Measurements from ENCODE around the gene TTLL9.
A peak's percentile ranks its signal among the peaks of the same experiment; 100 is the strongest.

TTLL9 gene

GRCh38 chr20:31875671-31876070 lies 5.2 kb downstream of the TTLL9 start:
- TF ChIP-seq TAF1 (IDR thresholded peaks at IDR 0.05; ENCODE audit: borderline replicate concordance, insufficient read depth, low read length) (no peak), REST (IDR thresholded peaks at IDR 0.05; ENCODE audit: insufficient read depth in 1 of 2, low read depth in 2 of 2, low read length in 2 of 2) (no peak), SIN3A (IDR thresholded peaks at IDR 0.05; ENCODE audit: borderline replicate concordance, insufficient read depth, low read length) (no peak), FOXP2 (optimal IDR thresholded peaks at IDR 0.05; ENCODE audit: borderline replicate concordance, extremely low read depth, extremely low read length, insufficient read depth) (no peak), POLR2AphosphoS5 (IDR thresholded peaks at IDR 0.05; ENCODE audit: low read depth, low read length) (no peak)

GRCh38 chr20:31877684-31878083 lies 7.2 kb downstream of the TTLL9 start:
- TF ChIP-seq REST (IDR thresholded peaks at IDR 0.05; ENCODE audit: insufficient read depth in 1 of 2, low read depth in 2 of 2, low read length in 2 of 2): no peak
- TF ChIP-seq POLR2AphosphoS5 (IDR thresholded peaks at IDR 0.05; ENCODE audit: low read depth, low read length): no peak
- no peak for TF ChIP-seq SIN3A (IDR thresholded peaks at IDR 0.05; ENCODE audit: borderline replicate concordance, insufficient read depth, low read length)
- TF ChIP-seq TAF1 (IDR thresholded peaks at IDR 0.05; ENCODE audit: borderline replicate concordance, insufficient read depth, low read length): no peak
- TF ChIP-seq FOXP2 (optimal IDR thresholded peaks at IDR 0.05; ENCODE audit: borderline replicate concordance, extremely low read depth, extremely low read length, insufficient read depth): no peak

GRCh38 chr20:31879143-31879987 lies 8.9 kb downstream of the TTLL9 start:
- TF ChIP-seq POLR2AphosphoS5 (IDR thresholded peaks at IDR 0.05; ENCODE audit: low read depth, low read length): peak; percentile 25; the same call in 1 of the 2 replicates
- TF ChIP-seq SIN3A (IDR thresholded peaks at IDR 0.05; ENCODE audit: borderline replicate concordance, insufficient read depth, low read length): peak; percentile 91
- no peak for TF ChIP-seq FOXP2 (optimal IDR thresholded peaks at IDR 0.05; ENCODE audit: borderline replicate concordance, extremely low read depth, extremely low read length, insufficient read depth)

GRCh38 chr20:31881945-31882344 lies 11.5 kb downstream of the TTLL9 start:
- no peak for TF ChIP-seq FOXP2 (optimal IDR thresholded peaks at IDR 0.05; ENCODE audit: borderline replicate concordance, extremely low read depth, extremely low read length, insufficient read depth)
- TF ChIP-seq TAF1 (IDR thresholded peaks at IDR 0.05; ENCODE audit: borderline replicate concordance, insufficient read depth, low read length): no peak
- no peak for TF ChIP-seq POLR2AphosphoS5 (IDR thresholded peaks at IDR 0.05; ENCODE audit: low read depth, low read length)
- no peak for TF ChIP-seq SIN3A (IDR thresholded peaks at IDR 0.05; ENCODE audit: borderline replicate concordance, insufficient read depth, low read length)
- no peak for TF ChIP-seq REST (IDR thresholded peaks at IDR 0.05; ENCODE audit: insufficient read depth in 1 of 2, low read depth in 2 of 2, low read length in 2 of 2)

GRCh38 chr20:31883829-31884228 lies 13.4 kb downstream of the TTLL9 start:
- no peak for TF ChIP-seq REST (IDR thresholded peaks at IDR 0.05; ENCODE audit: insufficient read depth in 1 of 2, low read depth in 2 of 2, low read length in 2 of 2)

Data from PFSK-1 (cell line).